GM18499 (cell line): Measurements from ENCODE around the gene YAP1.

ENCODE experiments used
- ATAC-seq: cut with Tn5 transposase; IDR thresholded peaks from one replicate; pipeline ENCODE4 v1.9.1; 2021; ENCODE audit warnings: moderate number of reproducible peaks; ENCODE audit not compliant: insufficient read depth, unreplicated experiment

The YAP1 gene

GRCh38 chr11:102268083-102268984 is 158.1 kb downstream of the YAP1 start:
- ATAC-seq = peak; percentile 74

DNA sequence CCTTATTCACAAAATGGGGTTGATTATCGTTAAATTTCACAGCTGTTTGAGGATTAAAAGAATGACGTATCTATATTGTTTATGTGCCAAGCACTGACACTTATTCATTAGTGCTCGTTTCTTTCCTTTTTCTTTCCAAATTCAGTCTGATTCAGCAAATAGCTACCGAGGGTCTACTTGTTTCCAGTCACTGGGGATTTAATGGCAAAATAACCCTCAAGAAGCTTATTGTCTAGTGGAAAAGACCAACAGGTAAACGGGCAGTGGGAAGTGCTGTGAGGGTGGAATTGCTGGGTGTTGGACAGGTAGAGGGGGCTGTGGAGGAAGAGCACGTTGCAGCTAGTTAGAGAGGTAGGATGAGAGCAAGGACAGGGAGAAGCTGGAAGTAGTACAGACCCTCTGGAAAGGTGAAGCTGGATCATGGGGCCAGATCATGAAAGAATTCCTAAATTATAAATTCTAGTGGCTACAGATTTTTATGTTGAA is 158.8 kb downstream of the YAP1 start:
- ATAC-seq = no peak

- ATAC-seq = no peak
Observed at GRCh38 chr11:102269927-102270326, 159.7 kb downstream of the YAP1 start.

- ATAC-seq = no peak
Observed at GRCh38 chr11:102272047-102272824, 162.0 kb downstream of the YAP1 start.

DNA sequence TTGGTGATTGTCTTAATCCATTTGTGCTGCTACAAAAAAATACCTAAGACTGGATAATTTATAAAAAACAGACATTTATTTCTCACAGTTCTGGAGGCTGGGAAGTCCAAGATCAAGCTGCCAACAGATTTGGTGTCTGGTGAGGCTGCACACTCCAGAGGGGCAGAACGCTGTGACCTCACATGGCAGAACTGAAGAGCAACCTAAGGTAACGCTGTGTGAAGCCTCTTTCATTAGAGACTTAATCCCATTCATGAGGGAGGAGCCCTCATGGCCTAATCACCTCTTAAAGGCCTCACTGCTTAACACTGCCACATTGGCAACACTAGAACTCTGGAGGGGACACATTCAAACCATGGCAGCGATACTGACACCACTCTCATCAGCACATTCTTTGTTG is 164.4 kb downstream of the YAP1 start:
- ATAC-seq = no peak

- no peak for ATAC-seq
Observed at GRCh38 chr11:102276362-102276761, 166.1 kb downstream of the YAP1 start.

GRCh38 chr11:102276783-102277182 is 166.5 kb downstream of the YAP1 start:
- ATAC-seq = no peak

DNA sequence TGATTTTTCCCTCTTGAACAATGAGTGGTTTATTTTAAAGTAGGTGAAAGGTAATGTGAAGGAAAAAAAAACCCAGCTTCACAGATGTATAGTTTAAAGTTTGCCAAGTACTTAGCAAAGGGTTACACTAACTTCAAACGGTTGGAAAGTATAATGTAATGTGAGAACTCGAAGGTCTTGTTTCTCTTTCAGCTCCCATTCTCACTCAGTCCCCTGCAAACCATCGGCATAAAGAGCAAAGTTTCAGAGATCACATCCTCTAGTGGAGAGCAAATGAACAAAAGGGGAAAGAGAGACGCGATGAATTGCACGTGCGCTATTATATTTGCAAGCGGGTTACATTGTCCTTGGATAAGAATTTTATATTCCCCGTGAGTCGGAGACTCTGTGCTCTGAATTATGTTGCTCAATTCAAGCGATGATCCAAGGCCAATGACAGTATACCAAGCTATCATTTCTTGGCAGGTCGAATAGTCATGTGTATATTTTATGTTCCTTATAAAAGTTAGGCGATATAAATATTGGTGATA is 169.5 kb downstream of the YAP1 start:
- no peak for ATAC-seq

DNA sequence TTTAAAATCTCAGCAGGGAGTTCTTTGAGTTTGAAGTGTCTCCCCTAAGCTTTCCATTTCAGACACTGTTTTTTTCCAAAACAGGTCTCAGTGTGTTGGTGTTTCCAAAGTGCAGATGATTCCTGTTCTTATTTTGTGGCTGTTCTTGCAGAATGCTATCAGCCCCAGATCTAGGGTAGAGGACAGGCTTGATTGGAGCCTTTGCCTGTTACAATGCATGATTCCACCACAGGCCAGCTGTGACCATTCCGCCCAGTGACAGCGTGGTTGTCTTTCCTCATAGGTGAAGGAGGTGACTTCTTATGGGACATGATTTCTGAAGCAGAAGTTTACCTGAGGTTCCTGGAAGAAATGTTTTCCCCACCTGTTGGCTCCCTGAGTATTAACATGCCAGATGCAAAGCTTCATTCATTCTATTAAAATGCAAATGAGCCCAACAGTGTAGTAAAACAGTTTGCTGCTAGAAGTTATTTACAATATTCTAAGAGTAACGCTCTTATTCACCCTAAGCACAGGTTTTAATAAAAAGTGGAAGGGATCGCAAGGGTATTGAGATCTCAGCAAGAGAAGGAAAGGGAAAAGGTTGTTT is 170.1 kb downstream of the YAP1 start:
- ATAC-seq = no peak
